Smooth muscle cell (in vitro differentiated cells): Measurements from ENCODE around the gene PEMT. TPM values are rescaled to one million over a fixed set of nuclear protein-coding genes. Genes with fewer than 3 reads are reported as not detected.

Source experiments
- DNase-seq: peaks from one replicate; lab custom pipeline; 2025; ENCODE audit not compliant: unreplicated experiment; lab: John Stamatoyannopoulos, UW
- H2AFZ ChIP-seq: fragments of 200-600 bp; sonication (generic); 2 replicates; pipeline ENCODE4 v1.6.0; 2016; ENCODE audit warnings: antibody characterized with exemption, low read depth, mild to moderate bottlenecking
- H3F3A ChIP-seq: fragments of 200-600 bp; sonication (generic); 2 replicates; pipeline ENCODE4 v1.6.0; 2017; ENCODE audit warnings: antibody characterized with exemption, low read depth
- H3K27ac ChIP-seq: fragments of 200-600 bp; sonication (generic); 2 replicates; pipeline ENCODE4 v1.5.1; 2016; ENCODE audit warnings: low read depth, mild to moderate bottlenecking
- H3K27me3 ChIP-seq: fragments of 200-600 bp; sonication (generic); 2 replicates; pipeline ENCODE4 v1.6.1; 2016; ENCODE audit warnings: low read depth, mild to moderate bottlenecking
- H3K36me3 ChIP-seq: fragments of 200-600 bp; sonication (generic); 2 replicates; pipeline ENCODE4 v1.5.1; 2016; ENCODE audit warnings: low read depth
- H3K4me1 ChIP-seq: fragments of 200-600 bp; sonication (generic); 2 replicates; pipeline ENCODE4 v1.5.1; 2016; ENCODE audit warnings: low read depth
- H3K4me2 ChIP-seq: fragments of 200-600 bp; sonication (generic); 2 replicates; pipeline ENCODE4 v1.6.0; 2016; ENCODE audit warnings: mild to moderate bottlenecking
- H3K4me3 ChIP-seq: fragments of 200-600 bp; sonication (generic); 2 replicates; pipeline ENCODE4 v1.5.1; 2016; ENCODE audit warnings: mild to moderate bottlenecking
- H3K79me2 ChIP-seq: fragments of 200-600 bp; sonication (generic); 2 replicates; pipeline ENCODE4 v1.6.0; 2016; ENCODE audit warnings: low read depth, mild to moderate bottlenecking
- H3K9ac ChIP-seq: fragments of 200-600 bp; sonication (generic); 2 replicates; pipeline ENCODE4 v1.6.0; 2016; ENCODE audit warnings: low read depth
- H3K9me3 ChIP-seq: fragments of 200-600 bp; sonication (generic); replicated peaks from 2 replicates; pipeline ENCODE4 v1.5.1; 2016; ENCODE audit warnings: low read depth
- H4K20me1 ChIP-seq: fragments of 200-600 bp; sonication (generic); 2 replicates; pipeline ENCODE4 v1.6.0; 2016; ENCODE audit warnings: low read depth
- WGBS: methylation state at CpG from one replicate; pipeline ENCODE4 v1.1.7; 2016; ENCODE audit warnings: low lambda C conversion rate; 5-methylcytosine and 5-hydroxymethylcytosine counted together
- polyA plus RNA-seq: library from polyadenylated mRNA; unstranded; fragments of >200 nt; fragmentation: Nextera tagmentation; extraction: Ambion mirVana; gene quantifications from 2 replicates; pipeline ENCODE4 v1.2.1, GENCODE V29; 2016
- total RNA-seq: library from RNA; depleted of rRNA; stranded (reverse); fragments of >200 nt; gene quantifications from 2 replicates; pipeline ENCODE4 v1.2.3, GENCODE V29; 2014
- TF ChIP-seq, protein P1 (sequence below): fragments of 200-600 bp; sonication (generic); IDR thresholded peaks from 2 replicates; pipeline ENCODE4 v1.5.1; 2017; ENCODE audit warnings: borderline replicate concordance, mild to moderate bottlenecking, antibody characterized with exemption; ENCODE audit not compliant: insufficient read depth, poor library complexity, severe bottlenecking

Gene PEMT
- total and polyA plus RNA-seq, 2 experiments from 2014 or later = 43.8 to 69.9 TPM

DNA sequence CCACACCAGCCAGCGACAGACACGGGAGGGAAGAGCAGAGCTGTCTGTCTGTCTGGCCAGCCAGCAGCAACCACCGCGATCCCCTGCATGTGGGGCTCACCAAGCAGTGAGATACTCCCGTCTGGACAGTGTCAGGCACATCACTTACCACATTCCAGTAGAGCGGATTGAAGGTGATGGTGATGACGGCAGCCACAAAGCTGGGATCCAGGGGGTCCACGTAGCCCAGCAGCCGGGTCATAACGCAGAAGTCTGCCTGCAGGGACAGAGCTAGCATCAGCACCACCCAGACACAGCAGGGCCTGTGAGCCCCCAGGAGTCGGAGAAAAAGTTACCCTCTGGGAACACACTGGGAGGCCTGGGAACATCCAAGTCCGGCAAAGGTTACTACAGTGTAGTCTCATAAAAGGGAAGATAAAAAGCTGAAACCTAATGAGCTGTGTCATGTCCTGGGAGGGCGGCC is 14.7 kb downstream of the PEMT start:
- H3K4me1 ChIP-seq = peaks cover 3% of the 10 kb centered on the region
- peak overlapping the region; percentile 51 for H3K4me2 ChIP-seq
- TF ChIP-seq, protein P1, sequence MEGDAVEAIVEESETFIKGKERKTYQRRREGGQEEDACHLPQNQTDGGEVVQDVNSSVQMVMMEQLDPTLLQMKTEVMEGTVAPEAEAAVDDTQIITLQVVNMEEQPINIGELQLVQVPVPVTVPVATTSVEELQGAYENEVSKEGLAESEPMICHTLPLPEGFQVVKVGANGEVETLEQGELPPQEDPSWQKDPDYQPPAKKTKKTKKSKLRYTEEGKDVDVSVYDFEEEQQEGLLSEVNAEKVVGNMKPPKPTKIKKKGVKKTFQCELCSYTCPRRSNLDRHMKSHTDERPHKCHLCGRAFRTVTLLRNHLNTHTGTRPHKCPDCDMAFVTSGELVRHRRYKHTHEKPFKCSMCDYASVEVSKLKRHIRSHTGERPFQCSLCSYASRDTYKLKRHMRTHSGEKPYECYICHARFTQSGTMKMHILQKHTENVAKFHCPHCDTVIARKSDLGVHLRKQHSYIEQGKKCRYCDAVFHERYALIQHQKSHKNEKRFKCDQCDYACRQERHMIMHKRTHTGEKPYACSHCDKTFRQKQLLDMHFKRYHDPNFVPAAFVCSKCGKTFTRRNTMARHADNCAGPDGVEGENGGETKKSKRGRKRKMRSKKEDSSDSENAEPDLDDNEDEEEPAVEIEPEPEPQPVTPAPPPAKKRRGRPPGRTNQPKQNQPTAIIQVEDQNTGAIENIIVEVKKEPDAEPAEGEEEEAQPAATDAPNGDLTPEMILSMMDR = no peak
- no peaks in the 10 kb centered on the region for H3F3A ChIP-seq
- no peaks in the 10 kb centered on the region for H3K9me3 ChIP-seq
- H3K79me2 ChIP-seq = no peaks in the 10 kb centered on the region
- no peaks in the 10 kb centered on the region for H3K27me3 ChIP-seq
- no peak overlapping the region for H2AFZ ChIP-seq
- peaks cover 6% of the 10 kb centered on the region for H4K20me1 ChIP-seq
- H3K27ac ChIP-seq = peak overlapping the region; percentile 49
- no peak overlapping the region for H3K9ac ChIP-seq
- H3K36me3 ChIP-seq = no peaks in the 10 kb centered on the region
- no peak overlapping the region for H3K4me3 ChIP-seq
- 16% methylated on average over 13 of the region's 13 CpGs for WGBS
- DNase-seq = no peak

DNA sequence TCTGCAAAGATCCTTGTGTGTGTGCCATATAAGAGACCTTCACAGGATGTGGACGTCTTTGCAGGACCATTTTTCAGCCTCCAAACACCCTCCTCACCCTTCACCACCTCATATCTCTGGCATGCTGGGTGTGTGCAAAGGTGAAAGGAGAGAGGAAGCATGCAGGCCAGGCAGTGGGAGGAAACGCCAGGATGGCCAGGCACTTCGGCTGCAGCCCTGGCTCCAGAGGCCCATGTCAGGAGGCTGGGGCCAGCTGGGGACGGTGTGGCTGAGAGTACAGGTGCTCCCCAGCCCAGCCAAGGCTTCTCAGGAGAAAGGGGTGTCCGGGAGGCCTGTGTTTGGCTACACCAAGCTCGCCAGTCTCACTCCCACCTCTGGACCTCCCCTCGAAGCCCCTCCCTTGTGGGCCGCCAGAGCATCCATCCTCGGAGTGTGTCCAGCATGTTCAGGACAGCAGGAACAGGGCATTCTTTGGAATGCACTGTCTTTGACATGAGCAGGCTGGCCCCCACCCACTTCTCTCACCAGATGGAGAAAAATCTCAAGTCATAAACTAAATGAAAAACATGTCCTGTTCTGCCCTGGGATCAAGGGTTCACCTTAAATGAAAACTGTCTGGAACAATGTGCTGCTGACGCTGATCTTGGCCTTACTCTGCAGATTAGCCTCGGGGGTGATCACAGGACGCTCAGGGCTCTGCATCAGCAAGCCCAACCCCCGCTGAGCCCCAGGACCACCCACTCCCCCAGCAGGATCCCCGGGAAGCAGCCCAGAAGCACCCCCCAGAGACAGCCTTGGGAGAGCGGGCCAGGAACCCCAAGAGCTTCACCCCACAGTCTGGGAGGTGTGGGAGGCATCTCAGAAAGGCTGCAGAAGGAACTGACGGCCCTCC is 15.9 kb downstream of the PEMT start:
- Histone ChIP-seq H3F3A (no peaks in the 10 kb centered on the region), H3K4me3 (no peak overlapping the region), H3K4me2 (no peak overlapping the region), H3K4me1 (no peaks in the 10 kb centered on the region), H3K79me2 (no peaks in the 10 kb centered on the region), H4K20me1 (peaks cover under 1% of the 10 kb centered on the region), H2AFZ (no peak overlapping the region), H3K9ac (no peak overlapping the region), H3K27me3 (no peaks in the 10 kb centered on the region), H3K36me3 (no peaks in the 10 kb centered on the region), H3K27ac (no peak overlapping the region), H3K9me3 (no peaks in the 10 kb centered on the region)
- TF ChIP-seq, protein P1 = no peak
- no peak for DNase-seq
- 69% methylated on average over 15 of the region's 16 CpGs for WGBS

DNA sequence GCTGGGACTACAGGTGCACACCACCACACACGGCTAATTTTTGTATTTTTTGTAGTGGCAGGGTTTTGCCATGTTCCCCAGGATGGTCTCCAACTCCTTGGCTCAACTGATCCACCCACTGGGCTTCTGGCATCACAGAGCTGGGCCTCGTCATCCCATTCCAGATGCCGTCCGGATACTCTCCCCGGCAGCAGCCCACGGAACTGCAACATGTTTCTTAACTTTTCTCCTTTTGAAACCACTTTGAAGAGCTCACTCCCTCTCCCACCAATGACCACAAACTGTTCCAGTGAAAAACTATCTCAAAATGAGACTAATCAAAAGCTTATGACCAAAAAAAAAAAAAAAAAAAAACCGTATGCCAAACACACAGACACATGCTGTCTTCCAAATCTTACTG is 17.6 kb downstream of the PEMT start:
- no peak for DNase-seq
- no peaks in the 10 kb centered on the region for H3K79me2 ChIP-seq
- H3K9me3 ChIP-seq = no peaks in the 10 kb centered on the region
- TF ChIP-seq, protein P1 = no peak
- H3K9ac ChIP-seq = no peak overlapping the region
- H3K27me3 ChIP-seq = no peaks in the 10 kb centered on the region
- H3F3A ChIP-seq = no peaks in the 10 kb centered on the region
- no peaks in the 10 kb centered on the region for H3K4me1 ChIP-seq
- H3K36me3 ChIP-seq = no peaks in the 10 kb centered on the region
- H4K20me1 ChIP-seq = peaks cover 11% of the 10 kb centered on the region
- WGBS = 42% methylated on average over 7 of the region's 7 CpGs
- no peak overlapping the region for H2AFZ ChIP-seq
- H3K4me3 ChIP-seq = no peak overlapping the region
- H3K4me2 ChIP-seq = no peak overlapping the region
- H3K27ac ChIP-seq = no peak overlapping the region
